ENCODE data around the gene RTN4.

DNA sequence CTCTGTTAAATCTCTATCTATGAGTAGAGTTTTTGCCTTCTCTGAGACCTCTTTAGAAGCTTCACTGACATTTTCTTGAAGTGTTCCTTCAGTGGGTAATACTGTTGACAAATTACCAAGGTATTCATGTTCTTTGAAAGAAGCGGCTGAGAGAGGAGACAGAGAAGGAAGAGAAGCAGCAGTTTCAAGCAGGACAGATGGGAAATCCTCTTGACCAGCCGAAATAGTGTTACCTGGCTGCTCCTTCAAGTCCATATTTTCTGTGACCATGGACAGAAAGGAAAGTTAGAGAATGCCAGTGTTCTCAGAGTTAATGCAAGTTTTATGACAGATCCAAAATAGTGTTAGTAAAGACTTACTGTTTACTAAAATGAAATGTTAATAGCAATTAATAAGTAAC, 23.0 kb downstream of the RTN4 start:
- TF ChIP-seq, protein P1, sequence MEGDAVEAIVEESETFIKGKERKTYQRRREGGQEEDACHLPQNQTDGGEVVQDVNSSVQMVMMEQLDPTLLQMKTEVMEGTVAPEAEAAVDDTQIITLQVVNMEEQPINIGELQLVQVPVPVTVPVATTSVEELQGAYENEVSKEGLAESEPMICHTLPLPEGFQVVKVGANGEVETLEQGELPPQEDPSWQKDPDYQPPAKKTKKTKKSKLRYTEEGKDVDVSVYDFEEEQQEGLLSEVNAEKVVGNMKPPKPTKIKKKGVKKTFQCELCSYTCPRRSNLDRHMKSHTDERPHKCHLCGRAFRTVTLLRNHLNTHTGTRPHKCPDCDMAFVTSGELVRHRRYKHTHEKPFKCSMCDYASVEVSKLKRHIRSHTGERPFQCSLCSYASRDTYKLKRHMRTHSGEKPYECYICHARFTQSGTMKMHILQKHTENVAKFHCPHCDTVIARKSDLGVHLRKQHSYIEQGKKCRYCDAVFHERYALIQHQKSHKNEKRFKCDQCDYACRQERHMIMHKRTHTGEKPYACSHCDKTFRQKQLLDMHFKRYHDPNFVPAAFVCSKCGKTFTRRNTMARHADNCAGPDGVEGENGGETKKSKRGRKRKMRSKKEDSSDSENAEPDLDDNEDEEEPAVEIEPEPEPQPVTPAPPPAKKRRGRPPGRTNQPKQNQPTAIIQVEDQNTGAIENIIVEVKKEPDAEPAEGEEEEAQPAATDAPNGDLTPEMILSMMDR (IDR thresholded peaks at IDR 0.05) = no peak
- no peak for TF ChIP-seq POLR2A (IDR thresholded peaks at IDR 0.05)
